ENCODE data around the gene PEX5.

Gene PEX5

GRCh38 chr12:7189398-7190267 is at the start of gene PEX5:
Gene PEX5 (plus strand): TSS chr12:7189686. CDS start chr12:7190378, 692 bp downstream.
- TF ChIP-seq POLR2A (IDR thresholded peaks at IDR 0.05; ENCODE audit: low read depth, low read length) = no peak
- FAIRE-seq = no peak

GRCh38 chr12:7141351-7142005 is 48.0 kb upstream of the PEX5 start:
- DNase-seq (ENCODE audit: insufficient read length, low spot score) (no peak), FAIRE-seq (no peak)
- no peak for TF ChIP-seq POLR2A (IDR thresholded peaks at IDR 0.05; ENCODE audit: low read depth, low read length)

More at GRCh38 chr12:7189398-7190267, at the start of gene PEX5:
- peak; percentile 84 for DNase-seq (ENCODE audit: insufficient read length, low spot score)

DNA sequence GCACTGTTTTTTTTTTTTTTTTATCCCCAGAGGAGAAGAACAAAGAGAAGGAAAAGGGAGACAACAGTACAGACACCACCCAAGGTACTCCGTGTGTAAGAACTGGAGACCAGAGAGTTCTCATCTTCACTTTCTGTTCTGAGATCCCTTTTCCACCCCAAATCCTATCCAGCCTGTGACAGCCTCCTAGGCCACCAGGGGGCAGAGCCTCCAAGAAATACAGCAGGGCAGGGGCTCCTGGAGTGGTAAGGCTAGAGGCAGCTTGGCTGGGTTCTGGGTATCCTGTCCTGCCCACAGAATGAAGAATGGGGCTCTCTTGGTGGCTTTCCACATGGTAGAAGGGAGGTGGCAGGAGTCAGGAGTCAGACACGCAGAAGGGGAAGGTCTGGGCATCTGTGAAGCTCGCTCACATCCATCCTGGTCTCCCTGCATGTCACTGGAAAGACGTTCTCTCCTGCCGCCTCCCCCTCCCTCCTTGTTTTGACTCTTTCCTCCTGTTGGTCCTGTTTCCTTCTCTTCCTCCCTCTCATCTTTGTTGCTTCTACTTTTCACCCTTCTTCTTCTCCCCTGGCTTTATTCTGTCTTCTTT is 47.3 kb upstream of the PEX5 start:
- no peak for TF ChIP-seq POLR2A (IDR thresholded peaks at IDR 0.05; ENCODE audit: low read depth, low read length)
- DNase-seq (ENCODE audit: insufficient read length, low spot score) = peak; percentile 59
- FAIRE-seq = no peak

- DNase-seq (ENCODE audit: insufficient read length, low spot score) (no peak), FAIRE-seq (no peak)
- no peak for TF ChIP-seq POLR2A (IDR thresholded peaks at IDR 0.05; ENCODE audit: low read depth, low read length)
These were observed 46.5 kb upstream of the PEX5 start for GRCh38 chr12:7142809-7143465.

- TF ChIP-seq POLR2A (IDR thresholded peaks at IDR 0.05; ENCODE audit: low read depth, low read length) = no peak
- DNase-seq (ENCODE audit: insufficient read length, low spot score) = no peak
- FAIRE-seq = no peak
These were observed 45.9 kb upstream of the PEX5 start for GRCh38 chr12:7143564-7143963.

GRCh38 chr12:7144414-7145120 is 44.9 kb upstream of the PEX5 start:
- no peak for FAIRE-seq
- no peak for TF ChIP-seq POLR2A (IDR thresholded peaks at IDR 0.05; ENCODE audit: low read depth, low read length)
- no peak for DNase-seq (ENCODE audit: insufficient read length, low spot score)

DNA sequence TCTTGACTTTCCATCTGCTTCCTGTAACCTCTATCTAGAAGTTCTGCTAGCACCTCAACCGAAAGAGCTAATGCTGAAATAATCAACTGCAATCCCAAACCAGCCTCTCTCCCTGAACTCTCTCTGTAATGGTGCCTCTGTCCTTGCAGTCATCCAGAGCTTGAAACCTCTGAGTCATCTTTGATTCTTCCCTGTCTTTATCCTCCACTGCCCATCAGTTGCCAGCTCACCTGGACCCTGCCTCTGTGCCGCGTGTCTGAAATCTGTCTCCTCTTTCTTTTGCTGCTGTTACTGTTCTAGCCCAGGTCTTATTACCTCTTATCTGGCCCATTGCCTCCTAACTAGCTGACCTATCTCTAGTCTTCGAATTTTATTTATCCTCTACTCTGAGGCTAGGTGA is 43.8 kb upstream of the PEX5 start:
- DNase-seq (ENCODE audit: insufficient read length, low spot score) = no peak
- FAIRE-seq = no peak
- no peak for TF ChIP-seq POLR2A (IDR thresholded peaks at IDR 0.05; ENCODE audit: low read depth, low read length)

DNA sequence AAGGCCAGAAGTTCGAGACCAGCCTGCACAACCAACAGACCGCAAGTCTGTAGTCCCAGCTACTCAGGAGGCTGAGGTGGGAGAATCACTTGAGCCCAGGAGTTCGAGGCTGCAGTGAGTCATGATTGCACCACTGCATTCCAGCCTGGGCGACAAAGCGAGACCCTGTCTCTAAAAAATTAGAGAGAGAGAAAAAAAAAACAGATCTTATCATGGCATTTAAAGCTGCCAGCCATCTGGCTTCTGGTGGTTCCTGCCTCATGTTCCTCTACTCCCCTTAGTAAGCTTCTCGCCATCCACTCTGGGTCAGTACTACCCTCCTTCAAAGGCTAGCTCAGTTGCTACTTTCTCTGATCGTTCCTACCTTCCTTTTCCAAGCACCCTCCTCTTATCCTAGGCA is 43.3 kb upstream of the PEX5 start:
- FAIRE-seq (no peak), DNase-seq (ENCODE audit: insufficient read length, low spot score) (no peak)
- no peak for TF ChIP-seq POLR2A (IDR thresholded peaks at IDR 0.05; ENCODE audit: low read depth, low read length)

DNA sequence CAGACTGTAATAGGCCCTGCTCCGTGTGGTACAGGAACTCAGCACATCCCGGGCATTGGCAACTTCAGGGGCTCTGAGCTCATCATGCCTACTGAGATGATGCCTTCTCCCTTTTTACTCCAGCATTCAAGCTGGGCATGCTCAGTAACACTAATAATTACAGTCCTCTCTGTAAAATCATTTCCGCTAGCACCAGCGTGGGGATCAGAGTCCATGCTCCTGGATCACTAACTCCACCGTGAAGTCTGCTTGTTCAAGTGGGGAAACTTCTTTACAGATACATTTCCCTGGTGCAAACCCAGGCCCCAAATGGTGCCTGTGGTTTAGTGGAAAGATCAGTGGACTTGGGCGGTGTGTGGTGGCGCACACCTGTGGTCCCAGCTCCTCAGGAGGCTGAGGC is 42.6 kb upstream of the PEX5 start:
- no peak for DNase-seq (ENCODE audit: insufficient read length, low spot score)
- no peak for FAIRE-seq

GRCh38 chr12:7150356-7150755 is 39.1 kb upstream of the PEX5 start:
- FAIRE-seq (no peak), DNase-seq (ENCODE audit: insufficient read length, low spot score) (no peak)
- TF ChIP-seq POLR2A (IDR thresholded peaks at IDR 0.05; ENCODE audit: low read depth, low read length) = no peak

More for the DNA sequence above, 42.6 kb upstream of the PEX5 start:
- TF ChIP-seq POLR2A (IDR thresholded peaks at IDR 0.05; ENCODE audit: low read depth, low read length) = no peak

DNA sequence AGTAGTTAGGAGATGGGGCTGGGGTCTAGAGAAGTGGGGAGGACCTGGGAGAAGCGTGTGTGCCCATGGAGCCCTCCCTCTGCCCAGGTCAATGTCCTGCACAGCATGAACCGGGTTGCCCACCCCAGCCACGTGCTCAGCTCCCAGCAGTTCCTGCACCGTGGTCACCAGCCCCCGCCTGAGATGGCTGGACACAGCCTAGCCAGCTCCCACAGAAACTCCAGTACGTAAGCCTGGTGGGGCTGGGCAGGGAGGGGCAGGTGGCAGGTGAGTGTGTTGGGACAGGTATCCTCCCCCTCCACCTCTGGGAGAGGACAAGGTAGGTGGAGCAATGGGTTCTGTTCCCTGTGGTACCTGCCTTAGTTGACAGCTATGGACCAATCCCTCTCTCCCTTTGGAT is 38.6 kb upstream of the PEX5 start:
- no peak for DNase-seq (ENCODE audit: insufficient read length, low spot score)
- FAIRE-seq = no peak
- no peak for TF ChIP-seq POLR2A (IDR thresholded peaks at IDR 0.05; ENCODE audit: low read depth, low read length)

- no peak for TF ChIP-seq POLR2A (IDR thresholded peaks at IDR 0.05; ENCODE audit: low read depth, low read length)
- FAIRE-seq = no peak
These were observed 38.0 kb upstream of the PEX5 start for GRCh38 chr12:7151532-7151931.

GRCh38 chr12:7152818-7153217 is 36.7 kb upstream of the PEX5 start:
- TF ChIP-seq POLR2A (IDR thresholded peaks at IDR 0.05; ENCODE audit: low read depth, low read length) = no peak
- DNase-seq (ENCODE audit: insufficient read length, low spot score) (no peak), FAIRE-seq (no peak)

More at GRCh38 chr12:7151532-7151931, 38.0 kb upstream of the PEX5 start:
- DNase-seq (ENCODE audit: insufficient read length, low spot score) = no peak
